ENCODE results near the gene STK24.

The STK24 gene

GRCh38 chr13:98548230-98548629 is 28.7 kb downstream of the STK24 start:
- DNase-seq (ENCODE audit: low read depth, low spot score) = no peak
- CTCF ChIA-PET = interaction anchor here (0.9 to 2.9 kb wide), 3 partner anchors 9 to 105 kb away, joined by 3 to 12 read pairs (median 3); no protein-coding TSS in a partner anchor
- TF ChIP-seq CTCF (IDR thresholded peaks at IDR 0.05; ENCODE audit: insufficient read depth, low read length, missing control alignments) = no peak
- H3K4me3 ChIP-seq (ENCODE audit: low read depth, low read length) = no peak overlapping the region
- POLR2A ChIA-PET = no interaction called here

- ChIA-PET POLR2A (no interaction called here), CTCF (interaction anchor here (0.9 to 2.9 kb wide), 2 partner anchors 10 to 63 kb away, joined by 3 to 12 read pairs; no protein-coding TSS in a partner anchor)
- TF ChIP-seq CTCF (IDR thresholded peaks at IDR 0.05; ENCODE audit: insufficient read depth, low read length, missing control alignments) = no peak
- no peak for DNase-seq (ENCODE audit: low read depth, low spot score)
- H3K4me3 ChIP-seq (ENCODE audit: low read depth, low read length) = no peak overlapping the region
Measured at GRCh38 chr13:98547455-98547854, 29.5 kb downstream of the STK24 start.

GRCh38 chr13:98546402-98546801 is 30.5 kb downstream of the STK24 start:
- CTCF ChIA-PET = interaction anchor here (1.1 to 2.9 kb wide), 4 partner anchors 10 to 297 kb away, joined by 3 to 12 read pairs (median 3); no protein-coding TSS in a partner anchor
- POLR2A ChIA-PET = no interaction called here
- no peak overlapping the region for H3K4me3 ChIP-seq (ENCODE audit: low read depth, low read length)
- TF ChIP-seq CTCF (IDR thresholded peaks at IDR 0.05; ENCODE audit: insufficient read depth, low read length, missing control alignments) = no peak
- DNase-seq (ENCODE audit: low read depth, low spot score) = no peak

GRCh38 chr13:98544104-98544710 is 32.7 kb downstream of the STK24 start:
- POLR2A ChIA-PET = no interaction called here

GRCh38 chr13:98543378-98544103 is 33.4 kb downstream of the STK24 start:
- no peak for DNase-seq (ENCODE audit: low read depth, low spot score)
- CTCF ChIA-PET = interaction anchor here (1.6 kb wide), 1 partner anchor 14 kb away, joined by 3 read pairs; no protein-coding TSS in a partner anchor
- no peak overlapping the region for H3K4me3 ChIP-seq (ENCODE audit: low read depth, low read length)
- no peak for TF ChIP-seq CTCF (IDR thresholded peaks at IDR 0.05; ENCODE audit: insufficient read depth, low read length, missing control alignments)
- POLR2A ChIA-PET = no interaction called here

More at GRCh38 chr13:98544104-98544710, 32.7 kb downstream of the STK24 start:
- CTCF ChIA-PET = interaction anchor here (1.6 kb wide), 1 partner anchor 14 kb away, joined by 3 read pairs; no protein-coding TSS in a partner anchor
- no peak for TF ChIP-seq CTCF (IDR thresholded peaks at IDR 0.05; ENCODE audit: insufficient read depth, low read length, missing control alignments)
- no peak overlapping the region for H3K4me3 ChIP-seq (ENCODE audit: low read depth, low read length)
- no peak for DNase-seq (ENCODE audit: low read depth, low spot score)
